Astrocyte (in vitro differentiated cells and primary cell): ENCODE results near the gene SSTR5.

ENCODE experiments used
- CTCF ChIP-seq: IDR thresholded peaks from 2 replicates; pipeline ENCODE4 v1.5.1; 2011; ENCODE audit warnings: low read depth, mild to moderate bottlenecking, inconsistent platforms, low read length, moderate library complexity; ENCODE audit not compliant: insufficient read depth
- EZH2 ChIP-seq: IDR thresholded peaks from 2 replicates; pipeline ENCODE4 v1.6.1; 2012; ENCODE audit warnings: mild to moderate bottlenecking, low read length, inconsistent platforms; ENCODE audit not compliant: insufficient read depth

GRCh38 chr16:1080801-1081733 is 8.5 kb downstream of the SSTR5 start:
- TF ChIP-seq CTCF, result no peak
- no peak for TF ChIP-seq EZH2
